Fibroblast of upper back skin (primary cell): ENCODE results near the gene HNRNPLL.

Experiments used
- DNase-seq: peaks from one replicate; pipeline ENCODE4 v3.0.0-alpha.2; 2013

HNRNPLL gene

GRCh38 chr2:38523728-38524437 is 78.8 kb downstream of the HNRNPLL start:
- DNase-seq: no peak

GRCh38 chr2:38522754-38523349 is 79.9 kb downstream of the HNRNPLL start:
- DNase-seq: no peak

DNA sequence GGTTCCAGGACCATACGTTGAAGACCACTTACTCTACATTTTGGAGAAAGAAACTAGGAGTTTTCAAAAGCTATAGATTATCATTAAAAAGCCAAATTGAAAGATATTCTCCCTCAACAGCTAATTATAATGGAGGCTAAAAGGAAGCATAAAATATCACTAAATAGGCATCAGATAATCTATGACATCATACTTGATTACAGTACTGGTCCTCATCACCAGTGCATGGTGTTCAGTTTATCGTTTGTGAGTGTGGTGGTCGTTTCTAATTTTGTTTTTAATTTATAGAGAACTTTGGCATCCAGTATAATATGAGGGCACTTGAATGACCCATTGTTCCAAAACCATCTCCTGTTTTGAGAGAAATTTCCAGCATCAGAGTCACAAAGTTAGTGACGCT is 80.9 kb downstream of the HNRNPLL start:
- DNase-seq: no peak

GRCh38 chr2:38517284-38517683 is 85.4 kb downstream of the HNRNPLL start:
- DNase-seq: no peak

GRCh38 chr2:38516526-38516925 is 86.2 kb downstream of the HNRNPLL start:
- DNase-seq: no peak

- DNase-seq: no peak
These were observed 86.6 kb downstream of the HNRNPLL start for GRCh38 chr2:38516122-38516521.

DNA sequence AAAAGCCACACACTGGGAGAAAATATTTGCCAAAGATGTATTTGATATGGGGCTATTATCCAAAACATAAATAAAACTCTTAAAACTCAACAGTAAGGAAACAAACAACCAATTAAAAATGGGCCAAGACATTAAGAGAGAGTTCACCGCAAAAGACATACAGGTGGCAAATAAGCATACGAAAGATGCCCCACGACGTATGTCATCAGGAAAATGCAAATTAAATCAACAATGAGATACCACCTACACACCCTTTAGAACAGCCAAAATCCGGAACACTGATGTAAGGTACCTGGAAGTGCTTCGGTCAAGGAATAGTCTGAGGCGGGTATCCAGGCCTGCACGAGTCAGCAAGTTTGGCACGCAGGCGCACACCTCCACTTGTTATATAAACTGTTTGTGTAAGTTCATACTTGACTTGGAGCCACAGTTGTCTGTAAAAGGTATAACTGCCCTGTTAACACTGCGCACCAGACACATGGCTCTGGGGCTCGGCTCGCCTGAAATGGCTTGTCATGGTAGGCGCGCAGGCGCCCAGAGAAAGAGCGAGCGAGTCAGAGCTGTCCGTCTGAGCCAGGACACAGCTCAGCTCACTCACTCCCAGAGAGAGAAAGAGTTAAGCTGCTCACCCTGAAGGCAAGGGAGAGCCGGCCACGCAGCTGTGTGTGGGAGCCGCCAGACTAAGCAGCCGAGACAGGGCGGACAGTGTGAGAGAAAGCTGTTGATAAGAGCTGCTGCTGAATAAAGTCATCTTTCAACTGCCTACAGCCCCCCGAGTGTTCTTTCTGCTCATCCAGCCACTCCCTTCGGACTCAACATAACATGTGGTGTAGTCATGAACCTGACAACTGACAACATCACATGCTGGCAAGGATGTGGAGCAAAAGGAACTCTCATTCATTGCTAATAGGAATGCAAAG is 87.3 kb downstream of the HNRNPLL start:
- DNase-seq: peak; percentile 47

DNA sequence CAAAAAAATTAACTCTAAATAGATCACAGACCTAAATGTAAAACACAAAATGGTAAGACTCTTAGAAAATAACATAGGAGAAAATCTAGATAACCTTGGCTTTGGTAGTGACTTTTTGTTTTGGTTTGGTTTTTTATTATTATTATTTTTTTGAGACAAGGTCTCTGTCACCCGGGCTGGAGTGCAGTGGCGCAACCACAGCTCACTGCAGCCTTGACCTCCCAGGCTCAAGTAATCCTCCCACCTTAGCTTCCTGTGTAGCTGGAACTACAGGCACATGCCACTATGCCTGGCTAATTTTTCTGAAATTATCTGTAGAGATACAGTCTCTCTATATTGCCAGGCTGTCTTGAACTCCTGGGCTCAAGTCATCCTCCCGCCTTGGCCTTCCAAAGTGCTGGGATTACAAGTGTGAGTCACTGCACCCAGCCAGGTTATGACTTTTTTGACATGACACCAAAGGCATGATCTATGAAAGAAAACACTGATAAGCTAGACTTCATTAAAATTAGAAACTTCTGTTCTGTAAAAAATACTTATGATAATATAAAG is 88.0 kb downstream of the HNRNPLL start:
- no peak for DNase-seq

GRCh38 chr2:38512211-38512610 is 90.5 kb downstream of the HNRNPLL start:
- DNase-seq: no peak
